Cardiac muscle cell (in vitro differentiated cells and primary cell): ENCODE measurements around the gene ARSA. TPM values are rescaled to one million over a fixed set of nuclear protein-coding genes. Genes with fewer than 3 reads are reported as not detected.

Experiments used
- DNase-seq, 2 donors: peaks; one replicate each; pipeline versions ENCODE4 v3.0.0 to v3.0.0-alpha.2; 2010 to 2017; ENCODE audit warnings: low read depth in 1 of 2, low spot score in 1 of 2
- H3K27ac ChIP-seq: fragments of 200-600 bp; sonication (generic); 2 replicates; pipeline ENCODE4 v1.5.1; 2016
- H3K27me3 ChIP-seq: fragments of 200-600 bp; sonication (generic); 2 replicates; pipeline ENCODE4 v1.6.0; 2016; ENCODE audit warnings: control low read depth
- H3K36me3 ChIP-seq: fragments of 200-600 bp; sonication (generic); 2 replicates; pipeline ENCODE4 v1.5.1; 2016; ENCODE audit warnings: control low read depth
- H3K4me1 ChIP-seq: fragments of 200-600 bp; sonication (generic); 2 replicates; pipeline ENCODE4 v1.8.1; 2017; ENCODE audit warnings: low read depth, mild to moderate bottlenecking, mixed run types
- H3K4me3 ChIP-seq: fragments of 200-600 bp; sonication (generic); 2 replicates; pipeline ENCODE4 v1.5.1; 2016; ENCODE audit warnings: mild to moderate bottlenecking
- H3K9me3 ChIP-seq: fragments of 200-600 bp; sonication (generic); 2 replicates; pipeline ENCODE4 v1.5.1; 2017; ENCODE audit warnings: low read depth, mild to moderate bottlenecking, control low read depth
- CTCF ChIP-seq: IDR thresholded peaks from 2 replicates; pipeline ENCODE4 v1.5.1; 2012; ENCODE audit warnings: low read depth, mild to moderate bottlenecking, low read length
- polyA plus RNA-seq: library from polyadenylated mRNA; unstranded; fragments of >200 nt; fragmentation: Nextera tagmentation; extraction: Ambion mirVana; gene quantifications from 2 replicates; pipeline ENCODE4 v1.2.1, GENCODE V29; 2016
- total RNA-seq: library from RNA; depleted of rRNA; stranded (reverse); fragments of >200 nt; gene quantifications from 2 replicates; pipeline ENCODE4 v1.2.3, GENCODE V29; 2016

ARSA gene
- total and polyA plus RNA-seq, 2 experiments from 2014 or later = 16.8 to 58.1 TPM

- Histone ChIP-seq H3K4me1 (no peaks in the 10 kb centered on the region), H3K36me3 (no peaks in the 10 kb centered on the region), H3K9me3 (no peaks in the 10 kb centered on the region), H3K4me3 (no peak overlapping the region), H3K27me3 (peaks cover 15% of the 10 kb centered on the region), H3K27ac (no peak overlapping the region)
- TF ChIP-seq CTCF = no peak
- no peak for DNase-seq
Measured at GRCh38 chr22:50671641-50672040, 43.7 kb upstream of the ARSA start.

- no peak overlapping the region for H3K4me3 ChIP-seq
- H3K9me3 ChIP-seq = no peaks in the 10 kb centered on the region
- H3K27me3 ChIP-seq = peaks cover 12% of the 10 kb centered on the region
- H3K27ac ChIP-seq = no peak overlapping the region
- peaks cover 1% of the 10 kb centered on the region for H3K4me1 ChIP-seq
- TF ChIP-seq CTCF = no peak
- no peaks in the 10 kb centered on the region for H3K36me3 ChIP-seq
- no peak for DNase-seq
Measured at GRCh38 chr22:50670914-50671538, 43.1 kb upstream of the ARSA start.

- no peaks in the 10 kb centered on the region for H3K36me3 ChIP-seq
- H3K4me3 ChIP-seq = no peak overlapping the region
- H3K27me3 ChIP-seq = peaks cover 6% of the 10 kb centered on the region
- no peak for TF ChIP-seq CTCF
- H3K4me1 ChIP-seq = peaks cover 6% of the 10 kb centered on the region
- no peak for DNase-seq
- no peak overlapping the region for H3K27ac ChIP-seq
- no peaks in the 10 kb centered on the region for H3K9me3 ChIP-seq
Measured at GRCh38 chr22:50670513-50670912, 42.6 kb upstream of the ARSA start.

GRCh38 chr22:50665738-50666137, 37.8 kb upstream of the ARSA start:
- Histone ChIP-seq H3K4me1 (peaks cover 6% of the 10 kb centered on the region), H3K27ac (peak overlapping the region; percentile 60), H3K36me3 (no peaks in the 10 kb centered on the region), H3K27me3 (no peaks in the 10 kb centered on the region), H3K4me3 (no peak overlapping the region), H3K9me3 (no peaks in the 10 kb centered on the region)
- DNase-seq = no peak
- no peak for TF ChIP-seq CTCF

- TF ChIP-seq CTCF = no peak
- Histone ChIP-seq H3K36me3 (no peaks in the 10 kb centered on the region), H3K27ac (no peak overlapping the region), H3K4me3 (no peak overlapping the region), H3K9me3 (no peaks in the 10 kb centered on the region), H3K4me1 (peaks cover 6% of the 10 kb centered on the region), H3K27me3 (no peaks in the 10 kb centered on the region)
- DNase-seq = no peak
Measured at GRCh38 chr22:50665212-50665611, 37.3 kb upstream of the ARSA start.
